Liver (tissue), 9 donors: ENCODE results near the gene PPP1R12A. TPM values are rescaled to one million over a fixed set of nuclear protein-coding genes. Genes with fewer than 3 reads are reported as not detected.

ENCODE experiments used
- DNase-seq: peaks from one replicate; pipeline ENCODE4 v3.0.0-alpha.2; 2017; ENCODE audit warnings: low spot score
- H3K27ac ChIP-seq, 2 donors: one replicate each; pipeline ENCODE4 v1.7.0; 2013; ENCODE audit warnings: inconsistent platforms in 2 of 2, low read length in 2 of 2, control low read depth in 1 of 2, low read depth in 1 of 2, mild to moderate bottlenecking in 1 of 2
- H3K27me3 ChIP-seq, 4 donors: one replicate each; pipeline versions ENCODE4 v1.6.1 to v1.7.0; 2013; ENCODE audit warnings: low read length in 3 of 4, inconsistent platforms in 1 of 4, mild to moderate bottlenecking in 1 of 4, moderate library complexity in 1 of 4; ENCODE audit not compliant: control insufficient read depth in 4 of 4, insufficient read depth in 4 of 4
- H3K36me3 ChIP-seq, 4 donors: one replicate each; pipeline versions ENCODE4 v1.6.1 to v1.7.0; 2013; ENCODE audit warnings: low read length in 3 of 4, mild to moderate bottlenecking in 3 of 4, low read depth in 1 of 4, moderate library complexity in 1 of 4; ENCODE audit not compliant: control insufficient read depth in 4 of 4, insufficient read depth in 3 of 4
- H3K4me1 ChIP-seq, 4 donors: one replicate each; pipeline versions ENCODE4 v1.6.1 to v1.7.0; 2013; ENCODE audit warnings: low read length in 3 of 4, mild to moderate bottlenecking in 3 of 4, moderate library complexity in 1 of 4; ENCODE audit not compliant: control insufficient read depth in 4 of 4, insufficient read depth in 4 of 4
- H3K4me3 ChIP-seq, 3 donors: one replicate each; pipeline versions ENCODE4 v1.6.1 to v1.7.0; 2013; ENCODE audit warnings: low read length in 3 of 3, control low read depth in 1 of 3, low read depth in 1 of 3, mild to moderate bottlenecking in 1 of 3
- H3K9ac ChIP-seq, 2 donors: one replicate each; pipeline ENCODE4 v1.7.0; 2013; ENCODE audit warnings: low read length in 2 of 2, mild to moderate bottlenecking in 2 of 2, moderate library complexity in 2 of 2, control low read depth in 1 of 2, low read depth in 1 of 2
- H3K9me3 ChIP-seq, 4 donors: one replicate each; pipeline versions ENCODE4 v1.6.1 to v1.7.0; 2013; ENCODE audit warnings: low read length in 3 of 4; ENCODE audit not compliant: control insufficient read depth in 4 of 4
- EGR1 ChIP-seq, 2 donors: IDR thresholded peaks; 2 replicates each; pipeline ENCODE4 v1.6.1; 2016 to 2018; ENCODE audit warnings: antibody characterized with exemption in 2 of 2, low read depth in 2 of 2
- FOXA1 ChIP-seq: IDR thresholded peaks from 2 replicates; pipeline ENCODE4 v1.6.1; 2016; ENCODE audit warnings: antibody characterized with exemption
- FOXA2 ChIP-seq: IDR thresholded peaks from 2 replicates; pipeline ENCODE4 v1.6.1; 2016; ENCODE audit warnings: antibody characterized with exemption
- GABPA ChIP-seq, 2 donors: IDR thresholded peaks in 1 of 2; conservative IDR thresholded peaks in 1 of 2; 2 replicates each; pipeline ENCODE4 v1.6.1; 2016; ENCODE audit warnings: antibody characterized with exemption in 2 of 2, mild to moderate bottlenecking in 1 of 2, moderate library complexity in 1 of 2
- HNF4A ChIP-seq, 2 donors: conservative IDR thresholded peaks; 2 replicates each; pipeline ENCODE4 v1.6.1; 2016; ENCODE audit warnings: antibody characterized with exemption in 2 of 2, mild to moderate bottlenecking in 2 of 2
- HNF4G ChIP-seq: IDR thresholded peaks from 2 replicates; pipeline ENCODE4 v1.6.1; 2016; ENCODE audit warnings: antibody characterized with exemption
- JUND ChIP-seq, 2 donors: IDR thresholded peaks; 2 replicates each; pipeline ENCODE4 v1.6.1; 2016; ENCODE audit warnings: antibody characterized with exemption in 2 of 2
- NR2F2 ChIP-seq: IDR thresholded peaks from 2 replicates; pipeline ENCODE4 v1.6.1; 2016; ENCODE audit warnings: antibody characterized with exemption
- RAD21 ChIP-seq, 2 donors: IDR thresholded peaks; 2 replicates each; pipeline ENCODE4 v1.6.1; 2016; ENCODE audit warnings: antibody characterized with exemption in 2 of 2, mild to moderate bottlenecking in 2 of 2
- RXRA ChIP-seq, 2 donors: IDR thresholded peaks; 2 replicates each; pipeline ENCODE4 v1.6.1; 2017 to 2018; ENCODE audit warnings: antibody characterized with exemption in 2 of 2, mild to moderate bottlenecking in 1 of 2
- SP1 ChIP-seq: IDR thresholded peaks from 2 replicates; pipeline ENCODE4 v1.6.1; 2018; ENCODE audit warnings: antibody characterized with exemption, mild to moderate bottlenecking
- TAF1 ChIP-seq: conservative IDR thresholded peaks from 2 replicates; pipeline ENCODE4 v1.6.1; 2016; ENCODE audit warnings: antibody characterized with exemption, mild to moderate bottlenecking
- YY1 ChIP-seq: IDR thresholded peaks from 2 replicates; pipeline ENCODE4 v1.6.1; 2016; ENCODE audit warnings: antibody characterized with exemption, mild to moderate bottlenecking
- WGBS: extraction: QIAGEN DNeasy Blood & Tissue Kit; methylation state at CpG from one replicate; pipeline ENCODE4 v1.1.7; 2013; 5-methylcytosine and 5-hydroxymethylcytosine counted together
- polyA plus RNA-seq, 2 donors: library from polyadenylated mRNA; stranded (reverse) in 1 of 2; unstranded in 1 of 2; fragments of 200-250 nt in 1 of 2; fragments of >200 nt in 1 of 2; fragmentation: Nextera tagmentation in 1 of 2; extraction: Ambion mirVana in 1 of 2; gene quantifications; one replicate each; pipeline versions ENCODE4 v1.2.1 to v1.2.3, GENCODE V29; 2013 to 2015
- total RNA-seq, 2 donors: library from RNA; depleted of rRNA; stranded (reverse); fragments of >200 nt; gene quantifications; one replicate each; pipeline ENCODE4 v1.2.3, GENCODE V29; 2014
- TF ChIP-seq, protein P1 (sequence below): IDR thresholded peaks from 2 replicates; pipeline ENCODE4 v1.6.1; 2016; ENCODE audit warnings: antibody characterized with exemption
- TF ChIP-seq, protein P2 (sequence below): IDR thresholded peaks from 2 replicates; pipeline ENCODE4 v1.6.1; 2016; ENCODE audit warnings: antibody characterized with exemption
- TF ChIP-seq, protein P3 (sequence below): fragments of 150-350 bp; IDR thresholded peaks from 2 replicates; pipeline ENCODE4 v1.5.1; 2017; ENCODE audit warnings: improper control_type of control experiment, low read depth, low read length; ENCODE audit not compliant: missing input control
- TF ChIP-seq, protein P4 (sequence below): IDR thresholded peaks from 2 replicates; pipeline ENCODE4 v1.6.1; 2016; ENCODE audit warnings: antibody characterized with exemption
- TF ChIP-seq, protein P5 (sequence below): IDR thresholded peaks from 2 replicates; pipeline ENCODE4 v1.6.1; 2016; ENCODE audit warnings: antibody characterized with exemption, mild to moderate bottlenecking
- donor health status: healthy.
- donor health status: healthy.
- donor health status: healthy.
- donor health status: healthy.
- donor health status: healthy.

Gene PPP1R12A
- total and polyA plus RNA-seq, 4 donors, result 5.1 to 41.6 (median 27.8) TPM

DNA sequence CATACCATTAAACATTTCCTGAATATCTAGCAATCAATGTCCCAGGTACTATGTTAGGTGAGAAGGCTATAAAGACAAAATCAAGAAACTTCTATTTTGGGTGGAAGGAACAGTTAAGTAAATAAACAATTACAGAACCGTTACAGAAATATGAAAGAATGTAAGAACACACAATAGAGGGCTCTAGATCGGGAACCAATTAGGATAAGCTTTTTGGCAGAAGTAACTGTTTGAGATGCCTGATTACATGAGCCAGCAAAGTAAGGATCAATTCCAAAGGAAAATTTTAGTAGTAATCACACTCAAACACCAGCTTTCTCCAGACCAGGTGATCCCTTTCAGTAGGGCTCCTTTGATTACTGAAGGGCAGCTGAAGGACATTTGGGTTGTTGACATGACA, 33.9 kb downstream of the PPP1R12A start:
- Histone ChIP-seq H3K36me3 (no peaks in the 10 kb centered on the region), H3K27me3 (no peaks in the 10 kb centered on the region), H3K9me3 (no peaks in the 10 kb centered on the region), H3K27ac (no peak overlapping the region), H3K4me3 (no peak overlapping the region), H3K4me1 (peaks cover 2 to 19% (median 7%) of the 10 kb centered on the region in 4 donors), H3K9ac (no peak overlapping the region)
- no peak for DNase-seq
- TF ChIP-seq, protein P1, sequence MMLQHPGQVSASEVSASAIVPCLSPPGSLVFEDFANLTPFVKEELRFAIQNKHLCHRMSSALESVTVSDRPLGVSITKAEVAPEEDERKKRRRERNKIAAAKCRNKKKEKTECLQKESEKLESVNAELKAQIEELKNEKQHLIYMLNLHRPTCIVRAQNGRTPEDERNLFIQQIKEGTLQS, result no peak
- TF ChIP-seq HNF4A (conservative IDR thresholded peaks at IDR 0.05) (no peak), HNF4G (no peak), NR2F2 (no peak), GABPA (IDR thresholded peaks at IDR 0.05 in 1 of 2, conservative IDR thresholded peaks at IDR 0.05 in 1 of 2) (no peak), TAF1 (no peak)
- WGBS, result 22% methylated on average over 2 of the region's 2 CpGs

DNA sequence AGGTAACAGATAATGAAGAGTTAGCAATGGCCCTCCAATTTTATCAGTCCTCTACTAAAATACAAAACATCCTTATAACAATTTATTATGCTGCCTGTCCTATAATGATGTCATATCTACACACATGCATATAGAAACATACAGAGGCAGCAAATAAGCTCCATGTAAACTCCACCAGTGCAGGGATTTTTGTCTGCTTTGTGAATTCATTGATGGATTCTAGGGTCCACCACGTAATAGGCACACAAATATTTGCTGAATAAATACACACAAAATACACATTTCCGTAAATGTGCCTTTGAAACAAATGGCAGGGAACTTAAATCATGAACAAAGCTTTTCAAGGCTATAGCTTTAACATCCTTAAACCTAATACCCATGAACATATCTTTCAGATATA, 34.7 kb downstream of the PPP1R12A start:
- no peaks in the 10 kb centered on the region for H3K27me3 ChIP-seq
- no peaks in the 10 kb centered on the region for H3K9me3 ChIP-seq
- 36% methylated on average over 2 of the region's 2 CpGs for WGBS
- peaks cover 2 to 19% (median 7%) of the 10 kb centered on the region in 4 donors for H3K4me1 ChIP-seq
- no peaks in the 10 kb centered on the region for H3K36me3 ChIP-seq
- TF ChIP-seq SP1 (no peak), RAD21 (IDR thresholded peaks at IDR 0.05) (no peak), HNF4A (conservative IDR thresholded peaks at IDR 0.05) (no peak), HNF4G (no peak)
- TF ChIP-seq, protein P2, sequence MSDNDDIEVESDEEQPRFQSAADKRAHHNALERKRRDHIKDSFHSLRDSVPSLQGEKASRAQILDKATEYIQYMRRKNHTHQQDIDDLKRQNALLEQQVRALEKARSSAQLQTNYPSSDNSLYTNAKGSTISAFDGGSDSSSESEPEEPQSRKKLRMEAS, result no peak
- no peak overlapping the region for H3K4me3 ChIP-seq
- H3K9ac ChIP-seq, result no peak overlapping the region
- no peak for DNase-seq
- no peak overlapping the region for H3K27ac ChIP-seq

DNA sequence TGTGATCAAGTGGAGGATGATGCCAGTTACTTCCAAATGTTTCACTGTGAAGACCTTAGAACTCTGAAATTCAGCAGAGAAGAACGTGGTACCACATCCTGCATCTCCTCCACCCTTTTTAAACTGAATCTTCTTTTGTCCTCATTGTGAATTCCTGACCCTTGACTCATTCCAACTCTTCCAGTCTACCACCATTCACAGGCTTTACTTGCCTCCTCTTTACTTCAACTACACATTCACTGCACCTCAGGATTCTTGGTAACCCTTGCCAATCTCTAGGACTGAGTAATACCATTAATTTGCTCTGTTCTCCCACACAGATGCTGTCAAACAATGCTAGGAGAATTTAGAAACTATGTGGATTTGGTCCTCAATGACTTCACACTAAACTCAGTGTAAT, 37.3 kb downstream of the PPP1R12A start:
- Histone ChIP-seq H3K36me3 (no peaks in the 10 kb centered on the region), H3K9me3 (no peaks in the 10 kb centered on the region), H3K4me3 (no peak overlapping the region), H3K4me1 (peaks cover 2 to 19% (median 7%) of the 10 kb centered on the region in 4 donors), H3K27ac (no peak overlapping the region), H3K27me3 (no peaks in the 10 kb centered on the region), H3K9ac (no peak overlapping the region)
- 88% methylated on average over 1 of the region's 1 CpG for WGBS
- TF ChIP-seq YY1, result no peak
- TF ChIP-seq JUND (IDR thresholded peaks at IDR 0.05), result no peak
- no peak for TF ChIP-seq TAF1
- TF ChIP-seq HNF4A (conservative IDR thresholded peaks at IDR 0.05), result no peak
- TF ChIP-seq RXRA (IDR thresholded peaks at IDR 0.05), result no peak
- no peak for TF ChIP-seq FOXA2
- no peak for TF ChIP-seq GABPA (IDR thresholded peaks at IDR 0.05 in 1 of 2, conservative IDR thresholded peaks at IDR 0.05 in 1 of 2)
- TF ChIP-seq, protein P2, result no peak
- no peak for TF ChIP-seq SP1
- TF ChIP-seq FOXA1, result no peak
- TF ChIP-seq NR2F2, result no peak
- TF ChIP-seq, protein P3, sequence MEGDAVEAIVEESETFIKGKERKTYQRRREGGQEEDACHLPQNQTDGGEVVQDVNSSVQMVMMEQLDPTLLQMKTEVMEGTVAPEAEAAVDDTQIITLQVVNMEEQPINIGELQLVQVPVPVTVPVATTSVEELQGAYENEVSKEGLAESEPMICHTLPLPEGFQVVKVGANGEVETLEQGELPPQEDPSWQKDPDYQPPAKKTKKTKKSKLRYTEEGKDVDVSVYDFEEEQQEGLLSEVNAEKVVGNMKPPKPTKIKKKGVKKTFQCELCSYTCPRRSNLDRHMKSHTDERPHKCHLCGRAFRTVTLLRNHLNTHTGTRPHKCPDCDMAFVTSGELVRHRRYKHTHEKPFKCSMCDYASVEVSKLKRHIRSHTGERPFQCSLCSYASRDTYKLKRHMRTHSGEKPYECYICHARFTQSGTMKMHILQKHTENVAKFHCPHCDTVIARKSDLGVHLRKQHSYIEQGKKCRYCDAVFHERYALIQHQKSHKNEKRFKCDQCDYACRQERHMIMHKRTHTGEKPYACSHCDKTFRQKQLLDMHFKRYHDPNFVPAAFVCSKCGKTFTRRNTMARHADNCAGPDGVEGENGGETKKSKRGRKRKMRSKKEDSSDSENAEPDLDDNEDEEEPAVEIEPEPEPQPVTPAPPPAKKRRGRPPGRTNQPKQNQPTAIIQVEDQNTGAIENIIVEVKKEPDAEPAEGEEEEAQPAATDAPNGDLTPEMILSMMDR, result no peak
- TF ChIP-seq HNF4G, result no peak
- no peak for TF ChIP-seq RAD21 (IDR thresholded peaks at IDR 0.05)
- TF ChIP-seq, protein P1, result no peak
- TF ChIP-seq, protein P4, sequence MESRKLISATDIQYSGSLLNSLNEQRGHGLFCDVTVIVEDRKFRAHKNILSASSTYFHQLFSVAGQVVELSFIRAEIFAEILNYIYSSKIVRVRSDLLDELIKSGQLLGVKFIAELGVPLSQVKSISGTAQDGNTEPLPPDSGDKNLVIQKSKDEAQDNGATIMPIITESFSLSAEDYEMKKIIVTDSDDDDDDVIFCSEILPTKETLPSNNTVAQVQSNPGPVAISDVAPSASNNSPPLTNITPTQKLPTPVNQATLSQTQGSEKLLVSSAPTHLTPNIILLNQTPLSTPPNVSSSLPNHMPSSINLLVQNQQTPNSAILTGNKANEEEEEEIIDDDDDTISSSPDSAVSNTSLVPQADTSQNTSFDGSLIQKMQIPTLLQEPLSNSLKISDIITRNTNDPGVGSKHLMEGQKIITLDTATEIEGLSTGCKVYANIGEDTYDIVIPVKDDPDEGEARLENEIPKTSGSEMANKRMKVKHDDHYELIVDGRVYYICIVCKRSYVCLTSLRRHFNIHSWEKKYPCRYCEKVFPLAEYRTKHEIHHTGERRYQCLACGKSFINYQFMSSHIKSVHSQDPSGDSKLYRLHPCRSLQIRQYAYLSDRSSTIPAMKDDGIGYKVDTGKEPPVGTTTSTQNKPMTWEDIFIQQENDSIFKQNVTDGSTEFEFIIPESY, result no peak
- TF ChIP-seq, protein P5, sequence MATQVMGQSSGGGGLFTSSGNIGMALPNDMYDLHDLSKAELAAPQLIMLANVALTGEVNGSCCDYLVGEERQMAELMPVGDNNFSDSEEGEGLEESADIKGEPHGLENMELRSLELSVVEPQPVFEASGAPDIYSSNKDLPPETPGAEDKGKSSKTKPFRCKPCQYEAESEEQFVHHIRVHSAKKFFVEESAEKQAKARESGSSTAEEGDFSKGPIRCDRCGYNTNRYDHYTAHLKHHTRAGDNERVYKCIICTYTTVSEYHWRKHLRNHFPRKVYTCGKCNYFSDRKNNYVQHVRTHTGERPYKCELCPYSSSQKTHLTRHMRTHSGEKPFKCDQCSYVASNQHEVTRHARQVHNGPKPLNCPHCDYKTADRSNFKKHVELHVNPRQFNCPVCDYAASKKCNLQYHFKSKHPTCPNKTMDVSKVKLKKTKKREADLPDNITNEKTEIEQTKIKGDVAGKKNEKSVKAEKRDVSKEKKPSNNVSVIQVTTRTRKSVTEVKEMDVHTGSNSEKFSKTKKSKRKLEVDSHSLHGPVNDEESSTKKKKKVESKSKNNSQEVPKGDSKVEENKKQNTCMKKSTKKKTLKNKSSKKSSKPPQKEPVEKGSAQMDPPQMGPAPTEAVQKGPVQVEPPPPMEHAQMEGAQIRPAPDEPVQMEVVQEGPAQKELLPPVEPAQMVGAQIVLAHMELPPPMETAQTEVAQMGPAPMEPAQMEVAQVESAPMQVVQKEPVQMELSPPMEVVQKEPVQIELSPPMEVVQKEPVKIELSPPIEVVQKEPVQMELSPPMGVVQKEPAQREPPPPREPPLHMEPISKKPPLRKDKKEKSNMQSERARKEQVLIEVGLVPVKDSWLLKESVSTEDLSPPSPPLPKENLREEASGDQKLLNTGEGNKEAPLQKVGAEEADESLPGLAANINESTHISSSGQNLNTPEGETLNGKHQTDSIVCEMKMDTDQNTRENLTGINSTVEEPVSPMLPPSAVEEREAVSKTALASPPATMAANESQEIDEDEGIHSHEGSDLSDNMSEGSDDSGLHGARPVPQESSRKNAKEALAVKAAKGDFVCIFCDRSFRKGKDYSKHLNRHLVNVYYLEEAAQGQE, result no peak
- TF ChIP-seq EGR1 (IDR thresholded peaks at IDR 0.05; ENCODE audit: low read depth in 2 of 2), result no peak
- no peak for DNase-seq
